Mononuclear cell (primary cell): ENCODE results near the gene TCF25. TPM values are rescaled to one million over a fixed set of nuclear protein-coding genes. Genes with fewer than 3 reads are reported as not detected.
"Not testable (repeated sequence)": the region's sequence is repeated elsewhere in the genome, so short reads cannot be mapped to it uniquely, and the experiment has no call there.

Source experiments
- H3K27me3 ChIP-seq: 2 replicates; pipeline ENCODE4 v1.6.0; 2011; ENCODE audit warnings: low read length, control low read depth; ENCODE audit not compliant: insufficient read depth
- H3K4me1 ChIP-seq: 2 replicates; pipeline ENCODE4 v1.5.1; 2011; ENCODE audit warnings: mild to moderate bottlenecking, low read length, control low read depth; ENCODE audit not compliant: insufficient read depth
- H3K4me3 ChIP-seq: 2 replicates; pipeline ENCODE4 v1.5.1; 2011; ENCODE audit warnings: mild to moderate bottlenecking, low read length, moderate library complexity
- H3K9me3 ChIP-seq: 2 replicates; pipeline ENCODE4 v1.5.1; 2011; ENCODE audit warnings: low read depth, mild to moderate bottlenecking, control low read depth, low read length
- total RNA-seq: library from RNA; depleted of rRNA; stranded (reverse); fragments of >200 nt; gene quantifications from one replicate; pipeline ENCODE4 v1.2.3, GENCODE V29; 2012

The TCF25 gene
- total RNA-seq, 1 donor = 148 TPM

- H3K4me1 ChIP-seq = peaks cover 29% of the 10 kb centered on the region
- not testable (repeated sequence) for H3K27me3 ChIP-seq, H3K9me3 ChIP-seq, H3K4me3 ChIP-seq
These were observed 41.4 kb downstream of the TCF25 start for GRCh38 chr16:89914642-89915285.

DNA sequence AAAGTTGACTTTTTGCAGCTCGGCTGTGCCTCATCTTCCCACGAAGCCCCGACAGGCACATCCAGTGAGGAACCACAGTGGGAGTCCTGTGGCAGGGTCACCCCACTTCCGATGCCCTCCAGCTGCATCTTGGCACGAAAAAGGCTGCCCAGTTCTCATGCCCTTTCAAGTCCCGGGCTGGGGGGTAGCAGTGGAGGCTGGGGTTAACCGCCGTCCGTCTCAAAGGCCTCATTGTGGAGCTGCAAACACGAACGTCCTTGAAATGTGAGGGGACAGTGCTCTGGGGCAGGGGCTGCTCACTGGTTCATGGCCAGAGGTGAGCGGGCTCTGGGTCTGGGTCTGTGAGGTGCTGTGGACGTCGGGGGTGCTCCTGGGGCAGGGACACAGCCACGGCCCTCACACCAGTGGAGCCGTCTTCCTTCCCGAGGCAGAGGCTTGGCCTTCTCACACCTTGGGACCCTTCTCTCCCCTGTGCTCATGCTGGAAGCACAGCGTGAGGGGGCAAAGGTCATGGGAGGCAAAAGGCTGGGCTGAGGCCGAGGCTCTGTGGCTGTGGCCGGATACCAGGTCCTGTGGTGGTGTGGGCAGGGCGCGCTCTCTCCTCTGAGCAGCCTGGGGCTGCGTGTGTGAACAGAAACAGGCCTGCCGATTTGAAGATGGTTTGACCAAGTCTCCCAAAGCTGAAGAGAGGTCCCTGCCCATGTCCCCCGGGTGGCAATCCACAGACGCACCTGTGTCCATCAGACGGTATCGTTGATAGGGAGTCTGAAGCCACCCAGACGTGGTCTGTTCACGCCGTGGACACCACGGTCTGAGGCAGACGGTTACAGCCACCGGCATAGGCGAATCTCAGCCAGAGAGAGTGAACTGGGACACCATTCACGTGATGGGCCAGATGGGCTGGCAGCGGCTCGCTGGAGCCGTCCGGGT, 42.2 kb downstream of the TCF25 start:
- Histone ChIP-seq H3K27me3 (peaks cover 5% of the 10 kb centered on the region), H3K4me1 (peaks cover 24% of the 10 kb centered on the region)

DNA sequence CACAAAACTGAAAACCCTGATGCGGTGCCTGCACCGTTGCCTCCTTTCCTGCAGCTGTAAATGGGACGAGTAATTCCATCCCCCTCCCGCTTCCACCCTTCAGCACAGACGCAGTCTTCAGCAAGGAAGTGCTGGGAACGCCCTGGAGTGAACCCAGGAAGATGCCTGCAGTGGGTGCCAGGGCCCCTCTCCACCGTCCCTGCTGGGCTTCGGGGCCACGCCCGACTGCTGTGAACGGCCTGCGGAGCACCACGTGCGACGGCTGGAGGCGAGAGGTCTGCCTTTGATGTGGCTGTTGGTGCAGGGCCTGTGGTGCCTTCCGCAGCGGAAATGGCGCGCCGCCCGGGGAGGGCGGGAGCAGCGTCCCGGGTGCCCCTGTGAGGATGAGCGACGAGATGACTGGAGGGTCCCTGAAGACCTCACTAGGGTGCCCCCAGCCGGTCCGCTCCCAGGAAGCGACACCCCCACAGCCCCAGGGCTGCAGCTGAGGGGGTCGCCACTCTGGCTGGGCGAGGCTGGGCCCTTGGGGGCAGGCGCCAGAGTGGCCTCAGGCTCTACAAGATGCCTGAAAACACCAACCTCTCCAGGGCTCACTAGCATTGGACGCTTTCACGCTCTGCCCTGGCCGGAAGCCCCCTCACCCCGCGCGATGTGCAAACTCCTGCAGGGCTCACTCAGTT, 44.5 kb downstream of the TCF25 start:
- peaks cover 23% of the 10 kb centered on the region for H3K27me3 ChIP-seq
- H3K4me1 ChIP-seq = peaks cover 42% of the 10 kb centered on the region
- H3K9me3 ChIP-seq = no peaks in the 10 kb centered on the region
- no peak overlapping the region for H3K4me3 ChIP-seq

More for the DNA sequence above, 42.2 kb downstream of the TCF25 start:
- Histone ChIP-seq H3K4me3 (no peak overlapping the region), H3K9me3 (no peaks in the 10 kb centered on the region)

DNA sequence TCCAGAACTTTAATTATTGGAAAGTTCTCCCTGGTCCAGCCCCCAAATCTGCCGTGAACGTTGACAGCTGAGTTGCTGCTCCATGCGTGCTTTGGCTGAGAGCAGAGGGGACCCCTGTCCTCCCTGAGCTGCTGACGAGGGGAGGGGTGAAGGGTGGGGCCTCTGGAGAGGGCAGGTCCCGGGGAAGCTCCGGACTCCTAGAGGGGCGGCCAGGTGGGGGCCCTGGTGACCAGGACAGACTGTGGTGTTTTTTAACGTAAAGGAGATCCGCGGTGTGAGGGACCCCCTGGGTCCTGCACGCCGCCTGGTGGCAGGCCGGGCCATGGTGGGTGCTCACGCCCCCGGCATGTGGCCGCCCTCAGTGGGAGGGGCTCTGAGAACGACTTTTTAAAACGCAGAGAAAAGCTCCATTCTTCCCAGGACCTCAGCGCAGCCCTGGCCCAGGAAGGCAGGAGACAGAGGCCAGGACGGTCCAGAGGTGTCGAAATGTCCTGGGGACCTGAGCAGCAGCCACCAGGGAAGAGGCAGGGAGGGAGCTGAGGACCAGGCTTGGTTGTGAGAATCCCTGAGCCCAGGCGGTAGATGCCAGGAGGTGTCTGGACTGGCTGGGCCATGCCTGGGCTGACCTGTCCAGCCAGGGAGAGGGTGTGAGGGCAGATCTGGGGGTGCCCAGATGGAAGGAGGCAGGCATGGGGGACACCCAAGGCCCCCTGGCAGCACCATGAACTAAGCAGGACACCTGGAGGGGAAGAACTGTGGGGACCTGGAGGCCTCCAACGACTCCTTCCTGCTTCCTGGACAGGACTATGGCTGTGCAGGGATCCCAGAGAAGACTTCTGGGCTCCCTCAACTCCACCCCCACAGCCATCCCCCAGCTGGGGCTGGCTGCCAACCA, 45.3 kb downstream of the TCF25 start, which contains the start of gene MC1R:
TSS of gene MC1R (plus strand) at position 410 of the 895 bp plus-strand sequence. CDS start at position 807, 397 bp downstream.
- Histone ChIP-seq H3K9me3 (no peaks in the 10 kb centered on the region), H3K4me1 (peaks cover 47% of the 10 kb centered on the region), H3K27me3 (peaks cover 23% of the 10 kb centered on the region), H3K4me3 (no peak within 1 kb of the TSS)

DNA sequence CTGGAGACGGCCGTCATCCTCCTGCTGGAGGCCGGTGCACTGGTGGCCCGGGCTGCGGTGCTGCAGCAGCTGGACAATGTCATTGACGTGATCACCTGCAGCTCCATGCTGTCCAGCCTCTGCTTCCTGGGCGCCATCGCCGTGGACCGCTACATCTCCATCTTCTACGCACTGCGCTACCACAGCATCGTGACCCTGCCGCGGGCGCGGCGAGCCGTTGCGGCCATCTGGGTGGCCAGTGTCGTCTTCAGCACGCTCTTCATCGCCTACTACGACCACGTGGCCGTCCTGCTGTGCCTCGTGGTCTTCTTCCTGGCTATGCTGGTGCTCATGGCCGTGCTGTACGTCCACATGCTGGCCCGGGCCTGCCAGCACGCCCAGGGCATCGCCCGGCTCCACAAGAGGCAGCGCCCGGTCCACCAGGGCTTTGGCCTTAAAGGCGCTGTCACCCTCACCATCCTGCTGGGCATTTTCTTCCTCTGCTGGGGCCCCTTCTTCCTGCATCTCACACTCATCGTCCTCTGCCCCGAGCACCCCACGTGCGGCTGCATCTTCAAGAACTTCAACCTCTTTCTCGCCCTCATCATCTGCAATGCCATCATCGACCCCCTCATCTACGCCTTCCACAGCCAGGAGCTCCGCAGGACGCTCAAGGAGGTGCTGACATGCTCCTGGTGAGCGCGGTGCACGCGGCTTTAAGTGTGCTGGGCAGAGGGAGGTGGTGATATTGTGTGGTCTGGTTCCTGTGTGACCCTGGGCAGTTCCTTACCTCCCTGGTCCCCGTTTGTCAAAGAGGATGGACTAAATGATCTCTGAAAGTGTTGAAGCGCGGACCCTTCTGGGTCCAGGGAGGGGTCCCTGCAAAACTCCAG, 46.4 kb downstream of the TCF25 start:
- H3K4me1 ChIP-seq = peaks cover 56% of the 10 kb centered on the region
- H3K27me3 ChIP-seq = peaks cover 34% of the 10 kb centered on the region
- H3K9me3 ChIP-seq = no peaks in the 10 kb centered on the region
- H3K4me3 ChIP-seq = no peak overlapping the region

- Histone ChIP-seq H3K4me1 (peaks cover 61% of the 10 kb centered on the region), H3K27me3 (peaks cover 43% of the 10 kb centered on the region)
These were observed 47.3 kb downstream of the TCF25 start for GRCh38 chr16:89920723-89921122.

GRCh38 chr16:89921131-89921701, 47.8 kb downstream of the TCF25 start:
- Histone ChIP-seq H3K27me3 (peaks cover 44% of the 10 kb centered on the region), H3K9me3 (no peaks in the 10 kb centered on the region), H3K4me1 (peaks cover 66% of the 10 kb centered on the region), H3K4me3 (no peak overlapping the region)

More at GRCh38 chr16:89920723-89921122, 47.3 kb downstream of the TCF25 start:
- Histone ChIP-seq H3K4me3 (no peak overlapping the region), H3K9me3 (no peaks in the 10 kb centered on the region)

DNA sequence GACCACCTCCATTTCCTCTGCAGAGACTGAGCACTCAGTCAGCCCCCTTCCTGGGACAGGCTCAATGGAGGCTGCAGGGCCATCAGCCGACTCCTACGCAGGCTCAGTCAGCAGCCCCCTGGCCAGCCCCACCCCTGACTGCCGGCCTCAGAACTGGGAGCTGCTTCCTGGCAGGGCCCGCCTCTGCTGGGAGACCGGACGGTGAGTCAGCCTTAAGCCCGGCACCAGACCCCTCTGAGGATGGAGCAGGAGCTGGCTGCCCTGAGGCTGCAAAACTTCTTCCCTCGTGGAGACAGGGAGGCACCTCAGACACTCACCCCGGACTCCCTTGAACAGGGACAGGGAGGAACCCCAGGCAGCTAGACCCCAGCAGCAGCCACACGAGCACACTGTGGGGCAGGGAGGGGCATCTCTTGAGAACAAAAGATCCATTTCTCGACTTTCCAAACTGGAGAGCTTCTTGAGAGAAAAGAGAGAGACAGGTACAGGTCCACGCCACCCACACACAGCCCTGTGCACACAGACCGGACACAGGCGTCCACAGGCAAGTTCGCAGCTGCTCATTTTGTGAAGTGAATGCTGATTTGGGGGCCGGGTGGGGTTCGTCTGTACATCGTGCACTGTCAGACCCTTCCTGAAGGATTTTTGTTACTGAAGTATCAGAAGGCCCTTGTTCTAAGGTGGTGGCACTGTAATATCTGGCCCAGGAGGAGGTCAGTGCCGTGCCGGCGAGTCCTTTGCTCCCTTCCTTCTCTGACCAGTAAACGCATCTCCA, 48.5 kb downstream of the TCF25 start:
- Histone ChIP-seq H3K27me3 (peaks cover 44% of the 10 kb centered on the region), H3K4me3 (no peak overlapping the region), H3K4me1 (peaks cover 71% of the 10 kb centered on the region), H3K9me3 (no peaks in the 10 kb centered on the region)

GRCh38 chr16:89922477-89922883, 49.1 kb downstream of the TCF25 start:
- Histone ChIP-seq H3K4me3 (no peak overlapping the region), H3K27me3 (peaks cover 44% of the 10 kb centered on the region), H3K4me1 (peaks cover 66% of the 10 kb centered on the region), H3K9me3 (no peaks in the 10 kb centered on the region)

DNA sequence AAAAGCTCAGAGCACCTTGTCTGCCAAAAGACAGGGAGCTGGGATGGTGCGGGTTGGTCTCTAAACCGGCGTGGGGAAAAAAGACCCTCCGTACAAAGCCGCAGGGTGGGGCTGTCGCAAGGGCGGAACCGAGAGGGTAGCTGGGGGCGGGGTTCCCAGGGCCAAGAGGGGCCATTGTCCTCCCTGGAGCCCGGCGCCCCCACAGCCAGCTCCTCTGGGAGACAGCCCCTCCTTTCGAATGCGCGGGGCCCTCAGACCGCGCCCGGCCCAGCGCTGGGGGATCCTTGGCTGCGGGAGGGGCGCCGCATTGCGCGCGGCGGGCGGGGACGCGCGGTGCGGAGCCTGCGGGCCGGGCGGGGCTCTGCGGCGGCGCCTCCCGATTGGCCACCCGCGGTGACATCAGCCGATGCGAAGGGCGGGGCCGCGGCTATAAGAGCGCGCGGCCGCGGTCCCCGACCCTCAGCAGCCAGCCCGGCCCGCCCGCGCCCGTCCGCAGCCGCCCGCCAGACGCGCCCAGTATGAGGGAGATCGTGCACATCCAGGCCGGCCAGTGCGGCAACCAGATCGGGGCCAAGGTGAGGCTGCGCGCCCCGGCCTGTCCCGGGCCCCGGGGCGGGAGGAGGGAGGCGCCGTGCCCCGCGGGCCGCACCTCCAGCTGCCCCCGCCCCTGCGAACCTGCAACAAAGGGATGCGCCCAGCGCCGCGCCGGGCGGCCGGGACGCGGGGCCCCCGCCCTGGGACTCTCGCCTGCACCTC, 49.7 kb downstream of the TCF25 start, which contains the start of gene TUBB3:
TSS of gene TUBB3 (plus strand) at position 459 of the 756 bp plus-strand sequence. CDS start at position 519, 60 bp downstream.
- H3K9me3 ChIP-seq = no peaks in the 10 kb centered on the region
- peaks cover 48% of the 10 kb centered on the region for H3K27me3 ChIP-seq
- H3K4me3 ChIP-seq = peak within 1 kb of the TSS; percentile 26
- peaks cover 61% of the 10 kb centered on the region for H3K4me1 ChIP-seq

GRCh38 chr16:89923640-89924296, 50.4 kb downstream of the TCF25 start:
- Histone ChIP-seq H3K27me3 (peaks cover 46% of the 10 kb centered on the region), H3K4me3 (no peak overlapping the region), H3K9me3 (no peaks in the 10 kb centered on the region), H3K4me1 (peaks cover 54% of the 10 kb centered on the region)
